ENCODE measurements around the gene FAM83E. TPM values are rescaled to one million over a fixed set of nuclear protein-coding genes. Genes with fewer than 3 reads are reported as not detected.

The FAM83E gene
- total RNA-seq, 2 experiments from 2014 or later = 3.8 to 4.7 TPM

- ATAC-seq (no peak), DNase-seq (no peak)
- Mint-ChIP-seq H3K4me1 (ENCODE audit: low read depth) (peaks cover 43% of the 10 kb centered on the region), H3K4me3 (peak overlapping the region; percentile 88), H3K27ac (peak overlapping the region; percentile 98), H3K9me3 (no peaks in the 10 kb centered on the region), H3K36me3 (ENCODE audit: low read depth) (peaks cover 8% of the 10 kb centered on the region), H3K27me3 (no peaks in the 10 kb centered on the region)
- intact Hi-C loops (cut with micrococcal nuclease) = loop anchor here (10.0 kb wide), 1 partner anchor 236 kb away; the partner anchor contains the start of gene PPP1R15A
- CTCF ChIA-PET = no interaction called here
- no peak for TF ChIP-seq CTCF (IDR thresholded peaks at IDR 0.05)
- POLR2A ChIA-PET = interaction anchor here (1.5 kb wide), 1 partner anchor 20 kb away, joined by 3 read pairs; the partner anchor contains the start of genes RPL18 and SPHK2
Observed at GRCh38 chr19:48638831-48639381, 24.0 kb upstream of the FAM83E start.

- DNase-seq = peak; percentile 87
- intact Hi-C loops (cut with micrococcal nuclease) = loop anchor here (10.0 kb wide), 1 partner anchor 237 kb away; the partner anchor contains the start of gene PPP1R15A
- ATAC-seq = peak; percentile 28
- Mint-ChIP-seq H3K4me1 (ENCODE audit: low read depth) (peaks cover 47% of the 10 kb centered on the region), H3K36me3 (ENCODE audit: low read depth) (peaks cover 8% of the 10 kb centered on the region), H3K27me3 (no peaks in the 10 kb centered on the region), H3K4me3 (peak overlapping the region; percentile 88), H3K9me3 (no peaks in the 10 kb centered on the region), H3K27ac (peak overlapping the region; percentile 98)
- no peak for TF ChIP-seq CTCF (IDR thresholded peaks at IDR 0.05)
- CTCF ChIA-PET = interaction anchor here (1.1 to 1.3 kb wide), 2 partner anchors 8 to 204 kb away, joined by 3 to 4 read pairs; partner anchors contain the start of gene CA11
- POLR2A ChIA-PET = interaction anchor here (2.1 to 2.7 kb wide), 3 partner anchors 8 to 23 kb away, joined by 8 to 16 read pairs (median 8); partner anchors contain the start of genes CA11, FAM83E, RPL18 and SPHK2
Observed at GRCh38 chr19:48637948-48638830, 23.3 kb upstream of the FAM83E start.

- Mint-ChIP-seq H3K27me3 (no peaks in the 10 kb centered on the region), H3K4me1 (ENCODE audit: low read depth) (peaks cover 54% of the 10 kb centered on the region), H3K36me3 (ENCODE audit: low read depth) (peaks cover 8% of the 10 kb centered on the region), H3K4me3 (peak overlapping the region; percentile 88), H3K27ac (peak overlapping the region; percentile 98), H3K9me3 (no peaks in the 10 kb centered on the region)
- intact Hi-C loops (cut with micrococcal nuclease) = loop anchor here (10.0 kb wide), 1 partner anchor 237 kb away; the partner anchor contains the start of gene PPP1R15A
- ChIA-PET POLR2A (interaction anchor here (2.1 to 2.7 kb wide), 3 partner anchors 9 to 22 kb away, joined by 8 to 16 read pairs (median 8); partner anchors contain the start of genes CA11, FAM83E, RPL18 and SPHK2), CTCF (interaction anchor here (1.1 to 1.3 kb wide), 2 partner anchors 8 to 205 kb away, joined by 3 to 4 read pairs; partner anchors contain the start of gene CA11)
- ATAC-seq (peak; percentile 76), DNase-seq (peak; percentile 100)
- TF ChIP-seq CTCF (IDR thresholded peaks at IDR 0.05) = no peak
Observed at GRCh38 chr19:48637449-48637947, 22.6 kb upstream of the FAM83E start.

- Mint-ChIP-seq H3K4me1 (ENCODE audit: low read depth) (peaks cover 55% of the 10 kb centered on the region), H3K27ac (peak within 1 kb of the TSS; percentile 98), H3K9me3 (no peaks in the 10 kb centered on the region), H3K36me3 (ENCODE audit: low read depth) (peaks cover 8% of the 10 kb centered on the region), H3K27me3 (no peaks in the 10 kb centered on the region), H3K4me3 (peak within 1 kb of the TSS; percentile 88)
- DNase-seq (peak; percentile 50), ATAC-seq (no peak)
- POLR2A ChIA-PET = interaction anchor here (1.1 to 2.7 kb wide), 6 partner anchors 9 to 84 kb away, joined by 3 to 16 read pairs (median 6); partner anchors contain the start of genes CA11, FAM83E, RPL18 and SPHK2
- intact Hi-C loops (cut with micrococcal nuclease) = loop anchor here (10.0 kb wide), 1 partner anchor 238 kb away; the partner anchor contains the start of gene PPP1R15A
- TF ChIP-seq CTCF (IDR thresholded peaks at IDR 0.05) = peak; percentile 48
- CTCF ChIA-PET = interaction anchor here (1.1 to 1.3 kb wide), 2 partner anchors 9 to 206 kb away, joined by 3 to 4 read pairs; partner anchors contain the start of gene CA11
Observed at GRCh38 chr19:48636859-48637448, 22.1 kb upstream of the FAM83E start, which contains the start of gene DBP. DBP (minus strand) TSS chr19:48637379; CDS start chr19:48636994, 385 bp downstream.

Measured in activated CD8-positive, alpha-beta T cell treated with anti-CD3 and anti-CD28 coated beads for 36 hours (primary cell).